Effector CD4-positive, alpha-beta T cell (primary cell): ENCODE results near the gene EBP.
"Not testable (repeated sequence)": the region's sequence is repeated elsewhere in the genome, so short reads cannot be mapped to it uniquely, and the experiment has no call there.

Source experiments
- DNase-seq: peaks from one replicate; pipeline ENCODE4 v3.0.0-alpha.2; 2020

EBP gene

GRCh38 chrX:48525853-48526252, 4.2 kb downstream of the EBP start:
- DNase-seq = not testable (repeated sequence)

GRCh38 chrX:48530736-48531135, 9.1 kb downstream of the EBP start:
- DNase-seq = no peak

GRCh38 chrX:48531358-48531959, 9.9 kb downstream of the EBP start:
- no peak for DNase-seq

GRCh38 chrX:48532161-48532560, 10.6 kb downstream of the EBP start:
- no peak for DNase-seq

GRCh38 chrX:48533165-48533564, 11.6 kb downstream of the EBP start:
- DNase-seq = no peak

GRCh38 chrX:48538641-48539344, 17.2 kb downstream of the EBP start:
- no peak for DNase-seq

- peak; percentile 93 for DNase-seq
Observed at GRCh38 chrX:48539345-48540027, 17.9 kb downstream of the EBP start, which contains the start of gene TBC1D25. Gene TBC1D25, plus strand, starts transcription at chrX:48539714. Its CDS starts 84 bp downstream, at chrX:48539798.

GRCh38 chrX:48540028-48540375, 18.4 kb downstream of the EBP start:
- DNase-seq = peak; percentile 28

GRCh38 chrX:48540480-48540879, 18.9 kb downstream of the EBP start:
- DNase-seq = no peak

- DNase-seq = no peak
Observed at GRCh38 chrX:48541140-48541814, 19.7 kb downstream of the EBP start.

GRCh38 chrX:48548871-48549270, 27.3 kb downstream of the EBP start:
- DNase-seq = no peak

GRCh38 chrX:48555731-48556325, 34.2 kb downstream of the EBP start:
- DNase-seq = not testable (repeated sequence)

GRCh38 chrX:48558271-48558670, 36.7 kb downstream of the EBP start:
- DNase-seq = no peak

GRCh38 chrX:48559636-48560035, 38.0 kb downstream of the EBP start:
- DNase-seq = no peak

GRCh38 chrX:48560056-48560455, 38.4 kb downstream of the EBP start:
- no peak for DNase-seq

GRCh38 chrX:48560681-48561080, 39.1 kb downstream of the EBP start:
- DNase-seq = no peak

GRCh38 chrX:48569958-48570357, 48.4 kb downstream of the EBP start:
- DNase-seq = no peak

GRCh38 chrX:48573690-48574269, 52.2 kb downstream of the EBP start:
- DNase-seq = no peak

GRCh38 chrX:48574270-48575266, 53.0 kb downstream of the EBP start, which contains the start of gene RBM3:
Gene RBM3, plus strand, starts transcription at chrX:48574484. Its CDS starts 697 bp downstream, at chrX:48575181.
- DNase-seq = peak; percentile 87

GRCh38 chrX:48575642-48576041, 54.0 kb downstream of the EBP start:
- no peak for DNase-seq

- DNase-seq = no peak
Observed at GRCh38 chrX:48576108-48576507, 54.5 kb downstream of the EBP start.
